Measurements from ENCODE around the gene KLF3.

- TF ChIP-seq CTCF (IDR thresholded peaks at IDR 0.05) (no peak), POLR2A (IDR thresholded peaks at IDR 0.05) (no peak), POLR2AphosphoS5 (IDR thresholded peaks at IDR 0.05) (no peak), EP300 (IDR thresholded peaks at IDR 0.05) (no peak)
These were observed 45.5 kb upstream of the KLF3 start for GRCh38 chr4:38618505-38618904.
